H1 (cell line): ENCODE measurements around the gene GSG1L. TPM values are rescaled to one million over a fixed set of nuclear protein-coding genes. Genes with fewer than 3 reads are reported as not detected.

Experiments used
- FOSL1 ChIP-seq: IDR thresholded peaks from 2 replicates; pipeline ENCODE4 v1.6.1; 2011; ENCODE audit warnings: mild to moderate bottlenecking, low read depth, low read length, moderate library complexity; ENCODE audit not compliant: insufficient read depth
- KDM1A ChIP-seq: fragments of 200-600, 300-600 bp; sonication (generic); IDR thresholded peaks from 2 replicates; pipeline ENCODE4 v1.7.1; 2016; ENCODE audit warnings: mild to moderate bottlenecking, low read length, borderline replicate concordance
- MAFK ChIP-seq: IDR thresholded peaks from 2 replicates; pipeline ENCODE4 v1.6.1; 2012; ENCODE audit warnings: low read depth, mild to moderate bottlenecking, improper control_type of control experiment, low read length
- SAP30 ChIP-seq: fragments of 300-600 bp; sonication (generic); IDR thresholded peaks from 2 replicates; pipeline ENCODE4 v1.7.1; 2012; ENCODE audit warnings: low read length, moderate library complexity, mild to moderate bottlenecking, inconsistent platforms; ENCODE audit not compliant: insufficient read depth, insufficient replicate concordance
- SIX5 ChIP-seq: IDR thresholded peaks from 2 replicates; pipeline ENCODE4 v1.6.1; 2011; ENCODE audit warnings: mild to moderate bottlenecking, low read depth, low read length
- SP1 ChIP-seq: IDR thresholded peaks from 2 replicates; pipeline ENCODE4 v1.6.1; 2011; ENCODE audit warnings: low read depth, low read length
- YY1 ChIP-seq: IDR thresholded peaks from 2 replicates; pipeline ENCODE4 v1.6.1; 2011; ENCODE audit warnings: low read depth, mild to moderate bottlenecking, low read length
- polyA plus RNA-seq, 7 experiments: library from polyadenylated mRNA; depleted of rRNA in 3 of 7; stranded (reverse) in 5 of 7; unstranded in 2 of 7; fragments of >200 nt in 5 of 7; fragments of 200-250 nt in 2 of 7; gene quantifications; 1 replicate in 5 of 7; 2 replicates in 1 of 7; 4 replicates in 1 of 7; pipeline versions ENCODE4 v1.2.1 to v1.2.3, GENCODE V29; 2011 to 2013; ENCODE audit warnings: missing spikeins in 2 of 7, mixed read lengths in 2 of 7
- total RNA-seq: library from RNA; stranded (reverse); fragmentation: NEBNext Ultra II Directional; extraction: Animal tissue kit (Norgen Biotek cat#: 25700); gene quantifications from 2 replicates; pipeline ENCODE4 v1.2.1, GENCODE V29; 2021
- TF ChIP-seq, protein P1 (sequence below), 3 experiments: IDR thresholded peaks; 1 replicate in 2 of 3; 2 replicates in 1 of 3; pipeline versions ENCODE4 v1.5.1 to v1.6.1; 2011; ENCODE audit warnings: low read length in 3 of 3, mild to moderate bottlenecking in 3 of 3, inconsistent platforms in 2 of 3, low read depth in 1 of 3, moderate library complexity in 1 of 3; ENCODE audit not compliant: insufficient read depth in 1 of 3; ENCODE audit errors: control extremely low read depth in 1 of 3
- TF ChIP-seq, protein P2 (sequence below): fragments of 300-600 bp; sonication (generic); IDR thresholded peaks from 2 replicates; pipeline ENCODE4 v1.7.1; 2012; ENCODE audit warnings: low read length, moderate library complexity, mild to moderate bottlenecking, inconsistent platforms; ENCODE audit not compliant: insufficient replicate concordance

The GSG1L gene
- total and polyA plus RNA-seq, 2 of the 8 experiments (the other 6 are each of a cell fraction or from before 2014, with no cell fraction given): 0.71 to 1.1 TPM

- TF ChIP-seq, protein P1, sequence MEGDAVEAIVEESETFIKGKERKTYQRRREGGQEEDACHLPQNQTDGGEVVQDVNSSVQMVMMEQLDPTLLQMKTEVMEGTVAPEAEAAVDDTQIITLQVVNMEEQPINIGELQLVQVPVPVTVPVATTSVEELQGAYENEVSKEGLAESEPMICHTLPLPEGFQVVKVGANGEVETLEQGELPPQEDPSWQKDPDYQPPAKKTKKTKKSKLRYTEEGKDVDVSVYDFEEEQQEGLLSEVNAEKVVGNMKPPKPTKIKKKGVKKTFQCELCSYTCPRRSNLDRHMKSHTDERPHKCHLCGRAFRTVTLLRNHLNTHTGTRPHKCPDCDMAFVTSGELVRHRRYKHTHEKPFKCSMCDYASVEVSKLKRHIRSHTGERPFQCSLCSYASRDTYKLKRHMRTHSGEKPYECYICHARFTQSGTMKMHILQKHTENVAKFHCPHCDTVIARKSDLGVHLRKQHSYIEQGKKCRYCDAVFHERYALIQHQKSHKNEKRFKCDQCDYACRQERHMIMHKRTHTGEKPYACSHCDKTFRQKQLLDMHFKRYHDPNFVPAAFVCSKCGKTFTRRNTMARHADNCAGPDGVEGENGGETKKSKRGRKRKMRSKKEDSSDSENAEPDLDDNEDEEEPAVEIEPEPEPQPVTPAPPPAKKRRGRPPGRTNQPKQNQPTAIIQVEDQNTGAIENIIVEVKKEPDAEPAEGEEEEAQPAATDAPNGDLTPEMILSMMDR (IDR thresholded peaks at IDR 0.05; ENCODE audit: control extremely low read depth in 1 of 3, insufficient read depth in 1 of 3, low read depth in 1 of 3, low read length in 3 of 3): no peak
- TF ChIP-seq SAP30 (no peak), YY1 (no peak), MAFK (no peak), SP1 (no peak), FOSL1 (no peak), SIX5 (no peak), KDM1A (no peak)
- TF ChIP-seq, protein P2, sequence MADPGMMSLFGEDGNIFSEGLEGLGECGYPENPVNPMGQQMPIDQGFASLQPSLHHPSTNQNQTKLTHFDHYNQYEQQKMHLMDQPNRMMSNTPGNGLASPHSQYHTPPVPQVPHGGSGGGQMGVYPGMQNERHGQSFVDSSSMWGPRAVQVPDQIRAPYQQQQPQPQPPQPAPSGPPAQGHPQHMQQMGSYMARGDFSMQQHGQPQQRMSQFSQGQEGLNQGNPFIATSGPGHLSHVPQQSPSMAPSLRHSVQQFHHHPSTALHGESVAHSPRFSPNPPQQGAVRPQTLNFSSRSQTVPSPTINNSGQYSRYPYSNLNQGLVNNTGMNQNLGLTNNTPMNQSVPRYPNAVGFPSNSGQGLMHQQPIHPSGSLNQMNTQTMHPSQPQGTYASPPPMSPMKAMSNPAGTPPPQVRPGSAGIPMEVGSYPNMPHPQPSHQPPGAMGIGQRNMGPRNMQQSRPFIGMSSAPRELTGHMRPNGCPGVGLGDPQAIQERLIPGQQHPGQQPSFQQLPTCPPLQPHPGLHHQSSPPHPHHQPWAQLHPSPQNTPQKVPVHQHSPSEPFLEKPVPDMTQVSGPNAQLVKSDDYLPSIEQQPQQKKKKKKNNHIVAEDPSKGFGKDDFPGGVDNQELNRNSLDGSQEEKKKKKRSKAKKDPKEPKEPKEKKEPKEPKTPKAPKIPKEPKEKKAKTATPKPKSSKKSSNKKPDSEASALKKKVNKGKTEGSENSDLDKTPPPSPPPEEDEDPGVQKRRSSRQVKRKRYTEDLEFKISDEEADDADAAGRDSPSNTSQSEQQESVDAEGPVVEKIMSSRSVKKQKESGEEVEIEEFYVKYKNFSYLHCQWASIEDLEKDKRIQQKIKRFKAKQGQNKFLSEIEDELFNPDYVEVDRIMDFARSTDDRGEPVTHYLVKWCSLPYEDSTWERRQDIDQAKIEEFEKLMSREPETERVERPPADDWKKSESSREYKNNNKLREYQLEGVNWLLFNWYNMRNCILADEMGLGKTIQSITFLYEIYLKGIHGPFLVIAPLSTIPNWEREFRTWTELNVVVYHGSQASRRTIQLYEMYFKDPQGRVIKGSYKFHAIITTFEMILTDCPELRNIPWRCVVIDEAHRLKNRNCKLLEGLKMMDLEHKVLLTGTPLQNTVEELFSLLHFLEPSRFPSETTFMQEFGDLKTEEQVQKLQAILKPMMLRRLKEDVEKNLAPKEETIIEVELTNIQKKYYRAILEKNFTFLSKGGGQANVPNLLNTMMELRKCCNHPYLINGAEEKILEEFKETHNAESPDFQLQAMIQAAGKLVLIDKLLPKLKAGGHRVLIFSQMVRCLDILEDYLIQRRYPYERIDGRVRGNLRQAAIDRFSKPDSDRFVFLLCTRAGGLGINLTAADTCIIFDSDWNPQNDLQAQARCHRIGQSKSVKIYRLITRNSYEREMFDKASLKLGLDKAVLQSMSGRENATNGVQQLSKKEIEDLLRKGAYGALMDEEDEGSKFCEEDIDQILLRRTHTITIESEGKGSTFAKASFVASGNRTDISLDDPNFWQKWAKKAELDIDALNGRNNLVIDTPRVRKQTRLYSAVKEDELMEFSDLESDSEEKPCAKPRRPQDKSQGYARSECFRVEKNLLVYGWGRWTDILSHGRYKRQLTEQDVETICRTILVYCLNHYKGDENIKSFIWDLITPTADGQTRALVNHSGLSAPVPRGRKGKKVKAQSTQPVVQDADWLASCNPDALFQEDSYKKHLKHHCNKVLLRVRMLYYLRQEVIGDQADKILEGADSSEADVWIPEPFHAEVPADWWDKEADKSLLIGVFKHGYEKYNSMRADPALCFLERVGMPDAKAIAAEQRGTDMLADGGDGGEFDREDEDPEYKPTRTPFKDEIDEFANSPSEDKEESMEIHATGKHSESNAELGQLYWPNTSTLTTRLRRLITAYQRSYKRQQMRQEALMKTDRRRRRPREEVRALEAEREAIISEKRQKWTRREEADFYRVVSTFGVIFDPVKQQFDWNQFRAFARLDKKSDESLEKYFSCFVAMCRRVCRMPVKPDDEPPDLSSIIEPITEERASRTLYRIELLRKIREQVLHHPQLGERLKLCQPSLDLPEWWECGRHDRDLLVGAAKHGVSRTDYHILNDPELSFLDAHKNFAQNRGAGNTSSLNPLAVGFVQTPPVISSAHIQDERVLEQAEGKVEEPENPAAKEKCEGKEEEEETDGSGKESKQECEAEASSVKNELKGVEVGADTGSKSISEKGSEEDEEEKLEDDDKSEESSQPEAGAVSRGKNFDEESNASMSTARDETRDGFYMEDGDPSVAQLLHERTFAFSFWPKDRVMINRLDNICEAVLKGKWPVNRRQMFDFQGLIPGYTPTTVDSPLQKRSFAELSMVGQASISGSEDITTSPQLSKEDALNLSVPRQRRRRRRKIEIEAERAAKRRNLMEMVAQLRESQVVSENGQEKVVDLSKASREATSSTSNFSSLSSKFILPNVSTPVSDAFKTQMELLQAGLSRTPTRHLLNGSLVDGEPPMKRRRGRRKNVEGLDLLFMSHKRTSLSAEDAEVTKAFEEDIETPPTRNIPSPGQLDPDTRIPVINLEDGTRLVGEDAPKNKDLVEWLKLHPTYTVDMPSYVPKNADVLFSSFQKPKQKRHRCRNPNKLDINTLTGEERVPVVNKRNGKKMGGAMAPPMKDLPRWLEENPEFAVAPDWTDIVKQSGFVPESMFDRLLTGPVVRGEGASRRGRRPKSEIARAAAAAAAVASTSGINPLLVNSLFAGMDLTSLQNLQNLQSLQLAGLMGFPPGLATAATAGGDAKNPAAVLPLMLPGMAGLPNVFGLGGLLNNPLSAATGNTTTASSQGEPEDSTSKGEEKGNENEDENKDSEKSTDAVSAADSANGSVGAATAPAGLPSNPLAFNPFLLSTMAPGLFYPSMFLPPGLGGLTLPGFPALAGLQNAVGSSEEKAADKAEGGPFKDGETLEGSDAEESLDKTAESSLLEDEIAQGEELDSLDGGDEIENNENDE: no peak
Observed at GRCh38 chr16:28064706-28065249, 1.3 kb upstream of the GSG1L start (continued).
